T follicular helper cell (primary cell): ENCODE data around the gene MYOD1.

Experiments
- DNase-seq: peaks from one replicate; pipeline ENCODE4 v3.0.0-alpha.2; 2020; ENCODE audit warnings: low read depth

Gene MYOD1

GRCh38 chr11:17750013-17750800, 30.8 kb downstream of the MYOD1 start:
- DNase-seq: no peak

GRCh38 chr11:17750801-17751165, 31.4 kb downstream of the MYOD1 start:
- DNase-seq: no peak

GRCh38 chr11:17751558-17751957, 32.2 kb downstream of the MYOD1 start:
- no peak for DNase-seq

GRCh38 chr11:17752144-17752543, 32.8 kb downstream of the MYOD1 start:
- DNase-seq: no peak

- no peak for DNase-seq
Measured at GRCh38 chr11:17753153-17753552, 33.8 kb downstream of the MYOD1 start.

- no peak for DNase-seq
Measured at GRCh38 chr11:17753641-17754040, 34.3 kb downstream of the MYOD1 start.

GRCh38 chr11:17755891-17756290, 36.5 kb downstream of the MYOD1 start:
- no peak for DNase-seq

GRCh38 chr11:17760102-17761029, 41.0 kb downstream of the MYOD1 start:
- DNase-seq: no peak

GRCh38 chr11:17762309-17762974, 43.1 kb downstream of the MYOD1 start:
- DNase-seq: no peak

- no peak for DNase-seq
Measured at GRCh38 chr11:17763244-17763643, 43.9 kb downstream of the MYOD1 start.

GRCh38 chr11:17763703-17764102, 44.3 kb downstream of the MYOD1 start:
- DNase-seq: no peak

- DNase-seq: no peak
Measured at GRCh38 chr11:17764446-17765218, 45.3 kb downstream of the MYOD1 start.

- DNase-seq: no peak
Measured at GRCh38 chr11:17765356-17766072, 46.1 kb downstream of the MYOD1 start.

- DNase-seq: no peak
Measured at GRCh38 chr11:17766073-17766359, 46.6 kb downstream of the MYOD1 start.

GRCh38 chr11:17766590-17766989, 47.2 kb downstream of the MYOD1 start:
- DNase-seq: no peak

GRCh38 chr11:17767301-17767885, 48.0 kb downstream of the MYOD1 start:
- no peak for DNase-seq

- no peak for DNase-seq
Measured at GRCh38 chr11:17767914-17768313, 48.5 kb downstream of the MYOD1 start.

- no peak for DNase-seq
Measured at GRCh38 chr11:17768547-17768946, 49.2 kb downstream of the MYOD1 start.

- DNase-seq: no peak
Measured at GRCh38 chr11:17769218-17769617, 49.8 kb downstream of the MYOD1 start.

- no peak for DNase-seq
Measured at GRCh38 chr11:17770048-17770652, 50.8 kb downstream of the MYOD1 start.
